Right lobe of liver (tissue), 4 donors: ENCODE measurements around the gene PDCD2L.

Experiments used
- POLR2A ChIP-seq: fragments of 450-650 bp; IDR thresholded peaks from one replicate; pipeline ENCODE4 v1.6.1; 2017; ENCODE audit warnings: antibody characterized with exemption, mild to moderate bottlenecking
- TF ChIP-seq, protein P1 (sequence below), 4 donors: fragments of 200-600 bp in 3 of 4; fragments of 450-650 bp in 1 of 4; IDR thresholded peaks; one replicate each; pipeline versions ENCODE4 v1.5.1 to v1.8.0; 2016 to 2022; ENCODE audit warnings: antibody characterized with exemption in 4 of 4, mild to moderate bottlenecking in 2 of 4
- donor health status: DM: no; HTN: no; CAD: no.
- donor health status: DM: no; HTN: no; CAD: no.
- donor health status: DM: no; HTN: yes; CAD: no.

DNA sequence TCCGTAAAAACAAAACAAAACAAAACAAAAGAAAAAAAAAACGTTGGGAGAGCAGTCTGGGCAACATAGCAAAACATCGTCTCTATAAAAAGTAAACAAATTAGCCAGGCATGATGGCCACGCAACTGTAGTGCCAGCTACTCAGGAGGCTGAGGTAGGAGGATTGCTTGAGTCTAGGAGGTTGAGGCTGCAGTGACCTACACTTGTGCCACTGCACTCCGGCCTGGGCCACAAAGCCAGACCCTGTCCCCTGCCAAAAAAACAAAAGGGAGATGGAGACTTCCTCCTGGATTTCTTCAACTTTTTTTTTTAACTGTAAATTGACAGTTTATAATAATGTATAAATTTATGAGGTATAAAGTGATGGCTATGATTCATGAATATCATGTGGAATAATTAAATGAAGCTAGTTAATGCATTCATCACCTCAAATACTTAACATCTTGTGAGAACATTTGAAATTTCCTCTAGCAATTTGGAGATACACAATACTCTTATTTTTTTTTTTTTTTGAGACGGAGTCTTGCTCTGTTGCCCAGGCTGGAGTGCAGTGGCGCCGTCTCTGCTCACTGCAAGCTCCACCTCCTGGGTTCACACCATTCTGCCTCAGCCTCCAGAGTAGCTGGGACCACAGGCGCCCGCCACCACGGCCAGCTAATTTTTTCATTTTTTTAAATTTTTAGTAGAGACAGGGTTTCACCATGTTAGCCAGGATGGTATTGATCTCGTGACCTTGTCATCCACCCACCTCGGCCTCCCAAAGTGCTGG lies 1.9 kb downstream of the PDCD2L start:
- TF ChIP-seq POLR2A, result no peak
- TF ChIP-seq, protein P1, sequence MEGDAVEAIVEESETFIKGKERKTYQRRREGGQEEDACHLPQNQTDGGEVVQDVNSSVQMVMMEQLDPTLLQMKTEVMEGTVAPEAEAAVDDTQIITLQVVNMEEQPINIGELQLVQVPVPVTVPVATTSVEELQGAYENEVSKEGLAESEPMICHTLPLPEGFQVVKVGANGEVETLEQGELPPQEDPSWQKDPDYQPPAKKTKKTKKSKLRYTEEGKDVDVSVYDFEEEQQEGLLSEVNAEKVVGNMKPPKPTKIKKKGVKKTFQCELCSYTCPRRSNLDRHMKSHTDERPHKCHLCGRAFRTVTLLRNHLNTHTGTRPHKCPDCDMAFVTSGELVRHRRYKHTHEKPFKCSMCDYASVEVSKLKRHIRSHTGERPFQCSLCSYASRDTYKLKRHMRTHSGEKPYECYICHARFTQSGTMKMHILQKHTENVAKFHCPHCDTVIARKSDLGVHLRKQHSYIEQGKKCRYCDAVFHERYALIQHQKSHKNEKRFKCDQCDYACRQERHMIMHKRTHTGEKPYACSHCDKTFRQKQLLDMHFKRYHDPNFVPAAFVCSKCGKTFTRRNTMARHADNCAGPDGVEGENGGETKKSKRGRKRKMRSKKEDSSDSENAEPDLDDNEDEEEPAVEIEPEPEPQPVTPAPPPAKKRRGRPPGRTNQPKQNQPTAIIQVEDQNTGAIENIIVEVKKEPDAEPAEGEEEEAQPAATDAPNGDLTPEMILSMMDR (IDR thresholded peaks at IDR 0.05), result no peak
